ENCODE data around the gene SIAH1. TPM values are rescaled to one million over a fixed set of nuclear protein-coding genes. Genes with fewer than 3 reads are reported as not detected.

The SIAH1 gene
- total RNA-seq (ENCODE audit: low replicate concordance) = 50.0 and 73.9 TPM in 2 replicates

- Histone ChIP-seq H3K79me2 (ENCODE audit: low read depth) (peaks cover 40% of the 10 kb centered on the region), H2AFZ (replicated peaks) (peak within 1 kb of the TSS; percentile 75), H3K27me3 (no peaks in the 10 kb centered on the region), H3K4me3 (peak within 1 kb of the TSS; percentile 98), H3K27ac (peak within 1 kb of the TSS; percentile 100), H3K36me3 (no peaks in the 10 kb centered on the region), H4K20me1 (ENCODE audit: low read depth) (peaks cover 18% of the 10 kb centered on the region), H3K4me1 (peaks cover 16% of the 10 kb centered on the region), H3K9me3 (ENCODE audit: low read depth) (no peaks in the 10 kb centered on the region), H3K4me2 (peak within 1 kb of the TSS; percentile 88), H3K9ac (peak within 1 kb of the TSS; percentile 99), H3F3A (ENCODE audit: low read depth) (peaks cover 27% of the 10 kb centered on the region)
- DNase-seq (ENCODE audit: low spot score) = peak; percentile 95
- TF ChIP-seq EZH2 (IDR thresholded peaks at IDR 0.05) (no peak), EZH2phosphoT487 (IDR thresholded peaks at IDR 0.05) (no peak)
- TF ChIP-seq, protein P1, sequence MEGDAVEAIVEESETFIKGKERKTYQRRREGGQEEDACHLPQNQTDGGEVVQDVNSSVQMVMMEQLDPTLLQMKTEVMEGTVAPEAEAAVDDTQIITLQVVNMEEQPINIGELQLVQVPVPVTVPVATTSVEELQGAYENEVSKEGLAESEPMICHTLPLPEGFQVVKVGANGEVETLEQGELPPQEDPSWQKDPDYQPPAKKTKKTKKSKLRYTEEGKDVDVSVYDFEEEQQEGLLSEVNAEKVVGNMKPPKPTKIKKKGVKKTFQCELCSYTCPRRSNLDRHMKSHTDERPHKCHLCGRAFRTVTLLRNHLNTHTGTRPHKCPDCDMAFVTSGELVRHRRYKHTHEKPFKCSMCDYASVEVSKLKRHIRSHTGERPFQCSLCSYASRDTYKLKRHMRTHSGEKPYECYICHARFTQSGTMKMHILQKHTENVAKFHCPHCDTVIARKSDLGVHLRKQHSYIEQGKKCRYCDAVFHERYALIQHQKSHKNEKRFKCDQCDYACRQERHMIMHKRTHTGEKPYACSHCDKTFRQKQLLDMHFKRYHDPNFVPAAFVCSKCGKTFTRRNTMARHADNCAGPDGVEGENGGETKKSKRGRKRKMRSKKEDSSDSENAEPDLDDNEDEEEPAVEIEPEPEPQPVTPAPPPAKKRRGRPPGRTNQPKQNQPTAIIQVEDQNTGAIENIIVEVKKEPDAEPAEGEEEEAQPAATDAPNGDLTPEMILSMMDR (IDR thresholded peaks at IDR 0.05) = no peak
- Mint-ChIP-seq H3K27ac (peak within 1 kb of the TSS; percentile 98), H3K4me1 (peaks cover 22% of the 10 kb centered on the region), H3K36me3 (peaks cover 13% of the 10 kb centered on the region), H3K27me3 (ENCODE audit: insufficient read depth, low read depth) (peaks cover 8% of the 10 kb centered on the region), H3K9me3 (peaks cover 16% of the 10 kb centered on the region), H3K4me3 (peak within 1 kb of the TSS; percentile 97)
These were observed at the start of gene SIAH1 for GRCh38 chr16:48385253-48386150. TSS of gene SIAH1 (minus strand) at chr16:48385413. CDS start at chr16:48362428, 22,985 bp downstream.

GRCh38 chr16:48434653-48435317 lies 49.6 kb upstream of the SIAH1 start:
- Mint-ChIP-seq H3K27me3 (ENCODE audit: insufficient read depth, low read depth) (peaks cover 17% of the 10 kb centered on the region), H3K4me1 (no peaks in the 10 kb centered on the region), H3K36me3 (no peaks in the 10 kb centered on the region), H3K4me3 (no peak overlapping the region), H3K9me3 (no peaks in the 10 kb centered on the region), H3K27ac (no peak overlapping the region)
- H3K4me1 ChIP-seq = no peaks in the 10 kb centered on the region
- DNase-seq (ENCODE audit: low spot score) = no peak
- no peaks in the 10 kb centered on the region for H3K36me3 ChIP-seq
- H3K9ac ChIP-seq = no peak overlapping the region
- no peaks in the 10 kb centered on the region for H4K20me1 ChIP-seq (ENCODE audit: low read depth)
- H3K9me3 ChIP-seq (ENCODE audit: low read depth) = no peaks in the 10 kb centered on the region
- H3K4me2 ChIP-seq = no peak overlapping the region
- H3K4me3 ChIP-seq = no peak overlapping the region
- no peak overlapping the region for H3K27ac ChIP-seq
- no peaks in the 10 kb centered on the region for H3F3A ChIP-seq (ENCODE audit: low read depth)
- no peak for TF ChIP-seq EZH2 (IDR thresholded peaks at IDR 0.05)
- TF ChIP-seq, protein P1 (IDR thresholded peaks at IDR 0.05) = no peak
- TF ChIP-seq EZH2phosphoT487 (IDR thresholded peaks at IDR 0.05) = no peak
- H2AFZ ChIP-seq (replicated peaks) = no peak overlapping the region
- no peaks in the 10 kb centered on the region for H3K79me2 ChIP-seq (ENCODE audit: low read depth)
- H3K27me3 ChIP-seq = no peaks in the 10 kb centered on the region

- no peaks in the 10 kb centered on the region for H3K4me1 Mint-ChIP-seq
- H2AFZ ChIP-seq (replicated peaks) = no peak overlapping the region
These were observed 48.8 kb upstream of the SIAH1 start for GRCh38 chr16:48433850-48434530.

More at GRCh38 chr16:48433850-48434530, 48.8 kb upstream of the SIAH1 start:
- no peak for DNase-seq (ENCODE audit: low spot score)
- H3K36me3 ChIP-seq = no peaks in the 10 kb centered on the region
- no peak for TF ChIP-seq EZH2 (IDR thresholded peaks at IDR 0.05)
- H3K9me3 ChIP-seq (ENCODE audit: low read depth) = no peaks in the 10 kb centered on the region
- H3K4me2 ChIP-seq = no peak overlapping the region
- H4K20me1 ChIP-seq (ENCODE audit: low read depth) = no peaks in the 10 kb centered on the region
- no peak overlapping the region for H3K4me3 Mint-ChIP-seq
- no peaks in the 10 kb centered on the region for H3K4me1 ChIP-seq
- no peak overlapping the region for H3K27ac ChIP-seq
- no peaks in the 10 kb centered on the region for H3K27me3 ChIP-seq
- H3F3A ChIP-seq (ENCODE audit: low read depth) = no peaks in the 10 kb centered on the region
- no peak overlapping the region for H3K27ac Mint-ChIP-seq
- no peaks in the 10 kb centered on the region for H3K79me2 ChIP-seq (ENCODE audit: low read depth)
- H3K36me3 Mint-ChIP-seq = no peaks in the 10 kb centered on the region
- no peak overlapping the region for H3K9ac ChIP-seq
- H3K9me3 Mint-ChIP-seq = no peaks in the 10 kb centered on the region
- H3K27me3 Mint-ChIP-seq (ENCODE audit: insufficient read depth, low read depth) = peaks cover 17% of the 10 kb centered on the region
- H3K4me3 ChIP-seq = no peak overlapping the region
